Stimulated activated CD4-positive, alpha-beta T cell treated with anti-CD3 and anti-CD28 coated beads, Interleukin-1b, Interleukin-23, amount 100 ng/mL, for 4 hours (primary cell): Measurements from ENCODE around the gene FRY.

Experiments used
- DNase-seq, 2 donors: peaks; one replicate each; pipeline ENCODE4 v3.0.0-alpha.2; 2020; ENCODE audit warnings: low read depth in 2 of 2

FRY gene

DNA sequence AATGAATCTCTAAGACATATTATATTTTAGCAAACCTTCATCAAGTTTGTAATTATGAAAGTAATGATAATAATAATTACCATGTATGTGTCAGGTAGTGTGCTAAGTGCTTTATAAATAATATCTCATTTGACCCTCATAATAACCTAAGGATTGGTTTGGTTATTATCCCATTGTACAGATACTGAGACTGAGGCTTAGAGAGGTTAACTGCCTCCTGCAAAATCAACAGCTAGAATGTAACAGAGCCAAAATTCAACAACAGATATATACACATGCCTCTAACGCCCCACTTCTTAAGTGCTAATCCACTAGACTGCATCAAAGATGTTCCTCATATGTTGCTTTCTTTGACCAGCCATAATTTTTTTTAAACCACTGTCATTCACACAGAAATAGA is 142.8 kb downstream of the FRY start:
- DNase-seq, result no peak

DNA sequence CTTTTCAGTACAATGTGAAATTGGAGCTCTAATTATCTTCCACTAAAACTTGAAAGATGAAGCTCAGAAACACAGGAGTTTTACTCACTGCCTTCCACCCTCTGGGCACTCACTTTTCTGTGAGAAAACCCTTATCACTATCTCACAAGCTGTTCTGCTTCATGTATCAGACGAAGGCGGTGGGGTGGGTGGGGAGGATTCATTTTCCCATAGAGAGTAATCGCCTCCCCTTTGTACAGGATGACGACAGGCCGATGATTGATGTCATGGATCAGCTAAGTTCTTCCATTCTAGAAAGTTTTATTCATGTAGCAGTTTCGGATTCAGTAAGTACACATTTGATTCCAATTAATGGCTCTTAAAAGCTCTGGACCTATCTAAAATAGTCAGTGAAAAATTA is 143.7 kb downstream of the FRY start:
- DNase-seq, result no peak

DNA sequence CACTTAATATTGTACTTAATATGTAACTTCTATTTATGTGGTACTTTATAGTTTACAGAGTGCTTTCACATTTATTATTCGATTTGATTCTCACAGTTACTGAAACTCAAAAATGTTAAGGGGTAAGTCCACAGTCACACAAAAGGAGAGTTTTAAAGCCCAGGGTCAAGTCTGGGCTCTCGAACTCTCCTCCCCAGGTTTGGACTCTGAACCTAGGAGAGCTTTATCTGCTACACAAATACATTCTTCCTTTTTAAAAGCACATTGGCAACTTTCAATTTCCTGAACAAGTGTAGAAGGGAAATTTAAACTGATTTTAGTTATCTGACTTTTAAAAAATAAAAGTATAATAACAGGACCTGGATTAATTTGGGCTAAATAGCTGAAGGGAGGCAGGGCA is 144.4 kb downstream of the FRY start:
- DNase-seq, result no peak

DNA sequence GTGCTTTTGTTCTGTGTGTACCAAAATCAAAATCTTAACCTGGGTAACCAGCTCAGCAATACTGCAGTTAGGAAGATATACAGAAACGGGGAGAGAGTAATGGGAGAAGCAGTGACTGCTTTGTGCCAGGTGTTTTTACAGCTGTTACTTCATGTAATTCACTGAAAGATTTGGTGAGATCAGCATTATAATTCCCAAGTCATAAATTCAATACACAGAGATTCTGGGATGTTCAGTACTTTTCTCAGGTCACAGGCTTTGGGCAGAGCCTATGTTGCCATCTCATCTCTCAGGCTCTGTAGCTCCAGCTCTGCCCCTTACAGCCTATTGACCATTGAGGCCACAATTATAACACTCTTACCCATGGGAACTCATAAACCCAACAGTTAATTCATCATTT is 145.1 kb downstream of the FRY start:
- no peak for DNase-seq

GRCh38 chr13:32178763-32179162 is 147.2 kb downstream of the FRY start:
- DNase-seq, result no peak

GRCh38 chr13:32179708-32180107 is 148.1 kb downstream of the FRY start:
- no peak for DNase-seq

- DNase-seq, result no peak
These were observed 156.1 kb downstream of the FRY start for GRCh38 chr13:32187651-32188050.

GRCh38 chr13:32191452-32191998 is 160.0 kb downstream of the FRY start:
- DNase-seq, result no peak

GRCh38 chr13:32195713-32196112 is 164.1 kb downstream of the FRY start:
- no peak for DNase-seq

GRCh38 chr13:32199168-32199567 is 167.6 kb downstream of the FRY start:
- DNase-seq, result no peak

GRCh38 chr13:32200741-32201140 is 169.2 kb downstream of the FRY start:
- DNase-seq, result no peak

- no peak for DNase-seq
These were observed 170.2 kb downstream of the FRY start for GRCh38 chr13:32201809-32202208.

GRCh38 chr13:32202268-32202667 is 170.7 kb downstream of the FRY start:
- no peak for DNase-seq

GRCh38 chr13:32203221-32203620 is 171.6 kb downstream of the FRY start:
- DNase-seq, result no peak

GRCh38 chr13:32203736-32204135 is 172.2 kb downstream of the FRY start:
- no peak for DNase-seq

GRCh38 chr13:32205431-32206096 is 174.0 kb downstream of the FRY start:
- DNase-seq, result no peak

- DNase-seq, result no peak
These were observed 174.6 kb downstream of the FRY start for GRCh38 chr13:32206097-32206740.

GRCh38 chr13:32208860-32209259 is 177.3 kb downstream of the FRY start:
- no peak for DNase-seq

GRCh38 chr13:32209652-32210051 is 178.1 kb downstream of the FRY start:
- DNase-seq, result no peak

DNA sequence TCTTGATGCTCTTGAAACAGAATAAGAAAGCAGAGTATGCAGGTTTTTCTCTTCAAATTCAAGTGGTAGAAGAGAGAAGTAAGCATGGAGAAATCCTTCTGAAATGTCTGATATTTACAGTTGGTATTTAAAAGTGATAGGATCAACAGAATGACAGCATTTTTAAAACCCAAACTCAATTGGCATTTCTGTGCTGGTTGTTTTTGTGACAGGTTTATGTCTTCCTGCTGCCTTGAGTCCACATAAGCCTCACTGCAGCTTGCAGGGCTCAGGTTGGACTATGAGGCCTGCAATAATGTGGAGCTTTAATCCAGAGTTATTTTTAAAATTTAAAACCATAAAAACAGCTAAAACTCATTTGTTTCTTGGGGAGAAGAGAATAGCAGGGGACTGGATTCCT is 178.5 kb downstream of the FRY start:
- DNase-seq, result no peak

GRCh38 chr13:32211813-32212212 is 180.2 kb downstream of the FRY start:
- DNase-seq, result no peak

- no peak for DNase-seq
These were observed 180.8 kb downstream of the FRY start for GRCh38 chr13:32212421-32212820.

DNA sequence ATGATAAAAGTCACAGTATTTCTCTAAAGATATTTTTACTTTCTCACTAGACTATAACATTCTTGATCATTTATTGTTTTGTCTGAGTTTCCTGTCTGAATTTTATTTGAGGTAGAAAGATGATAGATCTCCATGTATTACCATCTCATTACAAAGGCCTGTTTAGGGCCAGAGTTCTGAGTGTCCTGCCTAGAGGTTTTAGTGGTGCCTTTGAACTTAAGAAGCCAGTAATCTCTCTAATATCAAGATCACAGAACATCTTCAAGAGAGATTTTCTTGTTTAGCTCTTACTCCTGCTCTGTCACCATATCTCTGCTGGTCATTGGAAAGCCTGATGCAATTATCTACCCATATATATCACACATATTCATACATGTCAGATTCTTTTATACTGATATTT is 182.1 kb downstream of the FRY start:
- DNase-seq, result no peak

GRCh38 chr13:32214071-32214470 is 182.5 kb downstream of the FRY start:
- DNase-seq, result no peak
